GM23338 (cell line): ENCODE measurements around the gene DAPK1.

Source experiments
- POLR2AphosphoS5 ChIP-seq: IDR thresholded peaks from 2 replicates; pipeline ENCODE4 v1.6.1; 2016; ENCODE audit warnings: antibody characterized with exemption, low read depth
- STAT1 ChIP-seq: IDR thresholded peaks from one replicate; pipeline ENCODE4 v1.6.1; 2016; ENCODE audit warnings: antibody characterized with exemption; ENCODE audit not compliant: unreplicated experiment
- TF ChIP-seq, protein P1 (sequence below), 2 experiments: fragments of 200-600 bp in 1 of 2; sonication (generic) in 1 of 2; conservative IDR thresholded peaks; 2 replicates each; pipeline versions ENCODE4 v1.5.1 to v1.6.1; 2016 to 2017; ENCODE audit warnings: antibody characterized with exemption in 2 of 2, low read depth in 2 of 2, mild to moderate bottlenecking in 2 of 2, moderate library complexity in 1 of 2

DNA sequence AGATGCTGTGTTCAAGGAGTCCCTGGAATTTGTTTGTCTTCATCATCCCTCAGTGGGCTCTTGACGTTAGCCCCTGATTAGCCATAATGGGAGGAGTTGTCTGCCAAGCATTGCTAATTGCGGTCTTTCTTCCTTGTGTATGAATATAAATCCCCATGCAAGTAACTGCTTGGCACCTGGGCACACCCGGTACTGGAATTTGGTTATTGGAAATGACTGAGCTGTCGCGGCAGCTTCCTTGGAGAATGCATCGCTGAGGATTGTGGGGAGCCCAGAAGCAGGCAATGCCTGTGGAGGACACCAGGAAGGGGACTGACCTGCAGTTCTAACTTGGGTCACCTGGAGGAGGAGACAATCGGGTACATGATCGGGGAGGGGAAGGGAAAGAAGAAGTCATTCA lies 174.9 kb downstream of the DAPK1 start:
- TF ChIP-seq STAT1 (no peak), POLR2AphosphoS5 (no peak)
- TF ChIP-seq, protein P1, sequence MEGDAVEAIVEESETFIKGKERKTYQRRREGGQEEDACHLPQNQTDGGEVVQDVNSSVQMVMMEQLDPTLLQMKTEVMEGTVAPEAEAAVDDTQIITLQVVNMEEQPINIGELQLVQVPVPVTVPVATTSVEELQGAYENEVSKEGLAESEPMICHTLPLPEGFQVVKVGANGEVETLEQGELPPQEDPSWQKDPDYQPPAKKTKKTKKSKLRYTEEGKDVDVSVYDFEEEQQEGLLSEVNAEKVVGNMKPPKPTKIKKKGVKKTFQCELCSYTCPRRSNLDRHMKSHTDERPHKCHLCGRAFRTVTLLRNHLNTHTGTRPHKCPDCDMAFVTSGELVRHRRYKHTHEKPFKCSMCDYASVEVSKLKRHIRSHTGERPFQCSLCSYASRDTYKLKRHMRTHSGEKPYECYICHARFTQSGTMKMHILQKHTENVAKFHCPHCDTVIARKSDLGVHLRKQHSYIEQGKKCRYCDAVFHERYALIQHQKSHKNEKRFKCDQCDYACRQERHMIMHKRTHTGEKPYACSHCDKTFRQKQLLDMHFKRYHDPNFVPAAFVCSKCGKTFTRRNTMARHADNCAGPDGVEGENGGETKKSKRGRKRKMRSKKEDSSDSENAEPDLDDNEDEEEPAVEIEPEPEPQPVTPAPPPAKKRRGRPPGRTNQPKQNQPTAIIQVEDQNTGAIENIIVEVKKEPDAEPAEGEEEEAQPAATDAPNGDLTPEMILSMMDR (conservative IDR thresholded peaks at IDR 0.05; ENCODE audit: low read depth in 2 of 2): no peak
